ENCODE results near the gene ZDHHC24. TPM values are rescaled to one million over a fixed set of nuclear protein-coding genes. Genes with fewer than 3 reads are reported as not detected.

Gene ZDHHC24
- total and polyA plus RNA-seq, 10 of the 15 experiments (the other 5 are each of a cell fraction or from before 2014, with no cell fraction given), result 0.86 to 17.5 (median 6.8) TPM

- in situ Hi-C loops (cut with MboI), result no loop called here
These were observed 3.2 kb upstream of the ZDHHC24 start for GRCh38 chr11:66548774-66549630.

GRCh38 chr11:66548041-66548440 lies 2.2 kb upstream of the ZDHHC24 start:
- H3K4me3 ChIP-seq, result no peak overlapping the region
- no peak overlapping the region for H3K4me2 ChIP-seq (ENCODE audit: control insufficient read depth, insufficient read depth)
- H3K36me3 ChIP-seq (ENCODE audit: control insufficient read depth in 2 of 2, insufficient read depth in 2 of 2, low read length in 1 of 2), result no peaks in the 10 kb centered on the region
- in situ Hi-C loops (cut with MboI) (no loop called here), intact Hi-C loops (cut with micrococcal nuclease; ENCODE audit: unreplicated experiment) (no loop called here)
- no peaks in the 10 kb centered on the region for H3K9me3 ChIP-seq (replicated peaks; ENCODE audit: control insufficient read depth, insufficient read depth, low read length)
- ChIA-PET RAD21 (ENCODE audit: unreplicated experiment) (no interaction called here), SMC1A (ENCODE audit: uncharacterized antibody, unreplicated experiment) (no interaction called here), POLR2A (no interaction called here), CTCF (interaction anchor here (1.6 kb wide), 1 partner anchor 130 kb away, joined by 4 read pairs; the partner anchor contains the start of gene RBM4B)
- peaks cover 2% of the 10 kb centered on the region for H3K79me2 ChIP-seq (ENCODE audit: control insufficient read depth, insufficient read depth, low read length)
- TF ChIP-seq CREB1 (IDR thresholded peaks at IDR 0.05; ENCODE audit: low read depth) (no peak), PKNOX1 (IDR thresholded peaks at IDR 0.05) (no peak)
- no peak overlapping the region for H2AFZ ChIP-seq (ENCODE audit: control insufficient read depth, low read depth, low read length)
- WGBS (ENCODE audit: insufficient coverage, insufficient replicate concordance, low lambda C conversion rate, missing lambda C conversion rate), result 80% methylated on average over 11 of the region's 11 CpGs
- H3K9ac ChIP-seq (ENCODE audit: control insufficient read depth, insufficient read depth, low read length), result no peak overlapping the region
- FAIRE-seq (no peak), ATAC-seq (no peak), DNase-seq (ENCODE audit: low read depth, low spot score) (no peak)
- H3K27ac ChIP-seq (ENCODE audit: control insufficient read depth, insufficient read depth), result no peak overlapping the region
- H3K27me3 ChIP-seq (replicated peaks in 1 of 2; ENCODE audit: control insufficient read depth in 2 of 2, insufficient read depth in 2 of 2, low read length in 1 of 2), result no peaks in the 10 kb centered on the region
- H3K4me1 ChIP-seq (ENCODE audit: control insufficient read depth, insufficient read depth, low read length), result peaks cover 10% of the 10 kb centered on the region
- no peaks in the 10 kb centered on the region for H4K20me1 ChIP-seq (ENCODE audit: control insufficient read depth, insufficient read depth)
- BruUV-seq (replicated peaks), result no TSS peak

More at GRCh38 chr11:66548774-66549630, 3.2 kb upstream of the ZDHHC24 start:
- ChIA-PET POLR2A (interaction anchor here (0.8 kb wide), 1 partner anchor 105 kb away, joined by 3 read pairs; no protein-coding TSS in a partner anchor), SMC1A (ENCODE audit: uncharacterized antibody, unreplicated experiment) (no interaction called here), RAD21 (ENCODE audit: unreplicated experiment) (interaction anchor here (0.5 kb wide), 1 partner anchor 148 kb away, joined by 3 read pairs; no protein-coding TSS in a partner anchor), CTCF (interaction anchor here (1.1 to 1.6 kb wide), 2 partner anchors 29 to 129 kb away, joined by 3 to 4 read pairs; partner anchors contain the start of gene RBM4B)
- no TSS peak for BruUV-seq (replicated peaks)
- Histone ChIP-seq H3K36me3 (ENCODE audit: control insufficient read depth in 2 of 2, insufficient read depth in 2 of 2, low read length in 1 of 2) (no peaks in the 10 kb centered on the region), H3K4me3 (no peak overlapping the region), H3K4me2 (ENCODE audit: control insufficient read depth, insufficient read depth) (no peak overlapping the region), H3K27me3 (replicated peaks in 1 of 2; ENCODE audit: control insufficient read depth in 2 of 2, insufficient read depth in 2 of 2, low read length in 1 of 2) (no peaks in the 10 kb centered on the region), H3K27ac (ENCODE audit: control insufficient read depth, insufficient read depth) (no peak overlapping the region), H3K79me2 (ENCODE audit: control insufficient read depth, insufficient read depth, low read length) (peaks cover 2% of the 10 kb centered on the region), H2AFZ (ENCODE audit: control insufficient read depth, low read depth, low read length) (no peak overlapping the region), H4K20me1 (ENCODE audit: control insufficient read depth, insufficient read depth) (no peaks in the 10 kb centered on the region), H3K4me1 (ENCODE audit: control insufficient read depth, insufficient read depth, low read length) (peaks cover 5% of the 10 kb centered on the region), H3K9me3 (replicated peaks; ENCODE audit: control insufficient read depth, insufficient read depth, low read length) (no peaks in the 10 kb centered on the region), H3K9ac (ENCODE audit: control insufficient read depth, insufficient read depth, low read length) (no peak overlapping the region)
- DNase-seq (ENCODE audit: low read depth, low spot score) (no peak), ATAC-seq (no peak), FAIRE-seq (no peak)
- intact Hi-C loops (cut with micrococcal nuclease; ENCODE audit: unreplicated experiment), result no loop called here
- 70% methylated on average over 16 of the region's 16 CpGs for WGBS (ENCODE audit: insufficient coverage, insufficient replicate concordance, low lambda C conversion rate, missing lambda C conversion rate)
- TF ChIP-seq EP300 (IDR thresholded peaks at IDR 0.05; ENCODE audit: borderline replicate concordance in 1 of 2, control insufficient read depth in 1 of 2, low read depth in 2 of 2, low read length in 2 of 2) (no peak), NR2F1 (conservative IDR thresholded peaks at IDR 0.05) (no peak), ZNF217 (IDR thresholded peaks at IDR 0.05) (no peak), IKZF2 (IDR thresholded peaks at IDR 0.05) (no peak), PML (IDR thresholded peaks at IDR 0.05; ENCODE audit: low read length) (no peak), HDAC6 (IDR thresholded peaks at IDR 0.05; ENCODE audit: unreplicated experiment) (no peak), CREB1 (IDR thresholded peaks at IDR 0.05; ENCODE audit: low read depth) (no peak), ZNF24 (IDR thresholded peaks at IDR 0.05) (no peak), EGR1 (IDR thresholded peaks at IDR 0.05; ENCODE audit: borderline replicate concordance in 1 of 2, low read depth in 2 of 2, low read length in 2 of 2) (no peak), YBX1 (IDR thresholded peaks at IDR 0.05) (no peak), NFYB (IDR thresholded peaks at IDR 0.05; ENCODE audit: insufficient read depth, low read depth, low read length) (no peak), SREBF2 (IDR thresholded peaks at IDR 0.05; ENCODE audit: low read length) (no peak)

Measured in GM12878 (cell line).